Osteoblast (primary cell): ENCODE data around the gene NEU2. TPM values are rescaled to one million over a fixed set of nuclear protein-coding genes. Genes with fewer than 3 reads are reported as not detected.

Source experiments
- DNase-seq: peaks from one replicate; pipeline ENCODE4 v3.0.0; 2011; ENCODE audit warnings: low spot score, mixed read lengths; ENCODE audit not compliant: insufficient read length; ENCODE audit errors: missing footprints
- H2AFZ ChIP-seq: 2 replicates; pipeline ENCODE4 v1.6.0; 2011; ENCODE audit warnings: mild to moderate bottlenecking, low read length
- H3K27ac ChIP-seq: 2 replicates; pipeline ENCODE4 v1.5.1; 2011; ENCODE audit warnings: mild to moderate bottlenecking, low read depth, low read length, moderate library complexity
- H3K27me3 ChIP-seq: 2 replicates; pipeline ENCODE4 v1.6.0; 2012; ENCODE audit warnings: mild to moderate bottlenecking, control low read depth, inconsistent platforms, low read length, moderate library complexity; ENCODE audit not compliant: insufficient read depth
- H3K36me3 ChIP-seq: 2 replicates; pipeline ENCODE4 v1.5.1; 2011; ENCODE audit warnings: mild to moderate bottlenecking, low read length, control low read depth, moderate library complexity; ENCODE audit not compliant: insufficient read depth
- H3K4me1 ChIP-seq: 2 replicates; pipeline ENCODE4 v1.5.1; 2011; ENCODE audit warnings: mild to moderate bottlenecking, low read length, control low read depth, moderate library complexity; ENCODE audit not compliant: insufficient read depth
- H3K4me2 ChIP-seq: 2 replicates; pipeline ENCODE4 v1.6.0; 2011; ENCODE audit warnings: mild to moderate bottlenecking, low read length; ENCODE audit not compliant: insufficient read depth
- H3K4me3 ChIP-seq: fragments of 200-600 bp; sonication (generic); 3 replicates; pipeline ENCODE4 v1.5.1; 2012; ENCODE audit warnings: mild to moderate bottlenecking, low read length, inconsistent platforms; ENCODE audit not compliant: insufficient read depth
- H3K79me2 ChIP-seq: 2 replicates; pipeline ENCODE4 v1.6.0; 2012; ENCODE audit warnings: mild to moderate bottlenecking, low read length, control low read depth, inconsistent platforms; ENCODE audit not compliant: insufficient read depth
- H3K9me3 ChIP-seq: 2 replicates; pipeline ENCODE4 v1.5.1; 2011; ENCODE audit warnings: low read depth, low read length, control low read depth
- H4K20me1 ChIP-seq: 2 replicates; pipeline ENCODE4 v1.6.0; 2012; ENCODE audit warnings: mild to moderate bottlenecking, low read length, control low read depth; ENCODE audit not compliant: insufficient read depth
- CTCF ChIP-seq: IDR thresholded peaks from 2 replicates; pipeline ENCODE4 v1.5.1; 2011; ENCODE audit warnings: mild to moderate bottlenecking, low read depth, low read length, moderate library complexity; ENCODE audit errors: extremely low read depth
- total RNA-seq: library from RNA; depleted of rRNA; stranded (reverse); fragments of >200 nt; gene quantifications from 2 replicates; pipeline ENCODE4 v1.2.3, GENCODE V29; 2012

Gene NEU2
- total RNA-seq, 1 donor: not detected

DNA sequence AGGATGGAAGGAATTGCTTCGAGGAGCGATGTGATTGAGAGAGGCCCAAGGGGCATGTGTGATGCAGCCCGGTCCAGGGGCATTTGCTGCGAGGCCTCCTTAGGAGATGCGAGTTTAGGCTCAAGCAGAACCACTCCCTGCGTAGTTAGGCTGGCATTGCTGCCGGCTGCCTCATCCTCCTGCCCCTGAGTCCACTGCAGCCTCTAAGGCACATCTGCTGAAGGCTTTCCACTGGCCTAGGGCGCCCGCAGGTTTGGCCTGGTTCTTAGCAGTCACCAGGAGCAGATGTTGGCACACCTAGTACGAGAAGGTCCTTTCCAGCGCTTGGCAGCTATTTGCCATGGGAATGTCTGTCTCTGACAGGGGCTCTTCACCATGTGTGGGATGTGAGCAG lies 48.4 kb downstream of the NEU2 start:
- Histone ChIP-seq H4K20me1 (no peaks in the 10 kb centered on the region), H3K4me2 (no peak overlapping the region), H3K36me3 (no peaks in the 10 kb centered on the region), H3K4me1 (no peaks in the 10 kb centered on the region), H3K9me3 (no peaks in the 10 kb centered on the region), H3K27me3 (no peaks in the 10 kb centered on the region), H3K4me3 (no peak overlapping the region), H3K79me2 (no peaks in the 10 kb centered on the region), H3K27ac (no peak overlapping the region), H2AFZ (no peak overlapping the region)
- DNase-seq: no peak
- TF ChIP-seq CTCF: no peak

- Histone ChIP-seq H3K4me1 (no peaks in the 10 kb centered on the region), H3K4me3 (no peak overlapping the region), H3K79me2 (no peaks in the 10 kb centered on the region), H4K20me1 (no peaks in the 10 kb centered on the region), H3K4me2 (no peak overlapping the region), H3K9me3 (no peaks in the 10 kb centered on the region), H3K27me3 (no peaks in the 10 kb centered on the region), H2AFZ (no peak overlapping the region), H3K36me3 (no peaks in the 10 kb centered on the region), H3K27ac (no peak overlapping the region)
- TF ChIP-seq CTCF: no peak
- DNase-seq: no peak
Observed at GRCh38 chr2:233081232-233081730, 48.8 kb downstream of the NEU2 start.

GRCh38 chr2:233081731-233082221 lies 49.3 kb downstream of the NEU2 start:
- no peaks in the 10 kb centered on the region for H3K36me3 ChIP-seq
- no peak for DNase-seq
- peaks cover 2% of the 10 kb centered on the region for H3K4me1 ChIP-seq
- TF ChIP-seq CTCF: no peak
- no peak overlapping the region for H2AFZ ChIP-seq
- no peaks in the 10 kb centered on the region for H4K20me1 ChIP-seq
- H3K9me3 ChIP-seq: no peaks in the 10 kb centered on the region
- H3K4me2 ChIP-seq: no peak overlapping the region
- no peaks in the 10 kb centered on the region for H3K79me2 ChIP-seq
- H3K27me3 ChIP-seq: no peaks in the 10 kb centered on the region
- H3K27ac ChIP-seq: no peak overlapping the region
- H3K4me3 ChIP-seq: no peak overlapping the region

GRCh38 chr2:233082222-233082930 lies 49.9 kb downstream of the NEU2 start:
- Histone ChIP-seq H3K4me2 (no peak overlapping the region), H2AFZ (no peak overlapping the region), H3K4me1 (peaks cover 4% of the 10 kb centered on the region), H3K36me3 (no peaks in the 10 kb centered on the region), H3K79me2 (no peaks in the 10 kb centered on the region), H3K27ac (no peak overlapping the region), H3K4me3 (no peak overlapping the region), H4K20me1 (no peaks in the 10 kb centered on the region), H3K9me3 (no peaks in the 10 kb centered on the region), H3K27me3 (no peaks in the 10 kb centered on the region)
- no peak for TF ChIP-seq CTCF
- no peak for DNase-seq
